ENCODE measurements around the gene BNIP1.

Gene BNIP1

DNA sequence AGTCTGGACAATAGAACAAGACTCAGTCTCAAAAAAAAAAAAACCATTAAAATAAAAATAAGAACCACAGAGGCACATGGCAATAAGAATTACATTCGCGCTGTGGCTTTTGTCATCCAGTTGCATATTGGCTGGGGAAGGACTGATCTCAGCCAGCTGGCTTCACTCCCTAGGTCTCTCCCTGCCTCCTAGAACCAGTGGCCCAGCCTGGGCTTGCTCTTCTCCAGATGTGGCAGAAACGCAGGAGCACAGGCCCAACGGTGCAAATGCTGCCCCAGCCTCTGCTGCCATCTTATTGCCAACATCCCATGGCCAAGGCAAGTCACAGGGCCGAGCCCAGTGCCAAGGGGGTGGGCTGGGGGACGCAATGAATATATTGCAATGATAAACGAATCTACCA is 53.7 kb downstream of the BNIP1 start:
- DNase-seq (ENCODE audit: insufficient read length, low spot score) (no peak), FAIRE-seq (no peak)
- TF ChIP-seq CTCF (IDR thresholded peaks at IDR 0.05; ENCODE audit: insufficient read depth, missing control alignments), result no peak

DNA sequence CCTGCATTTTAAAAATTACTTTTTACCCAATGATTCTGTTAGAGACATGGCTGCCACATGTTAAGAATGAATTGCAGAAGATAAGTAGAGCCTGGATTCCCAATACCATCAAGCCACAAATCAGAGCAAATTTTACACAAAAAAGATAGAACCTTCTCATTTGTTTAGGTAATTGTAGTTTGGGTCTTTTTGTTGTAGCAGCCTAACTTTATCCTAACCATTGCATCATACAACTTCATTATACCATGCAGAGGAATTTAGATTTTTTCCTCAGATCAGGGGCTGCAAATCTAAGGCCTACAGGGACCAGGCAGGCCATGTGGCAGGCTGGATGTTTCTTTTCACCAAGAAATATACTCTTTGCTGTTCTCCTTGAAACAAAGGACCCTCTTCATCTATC is 56.0 kb downstream of the BNIP1 start:
- FAIRE-seq, result no peak
- no peak for TF ChIP-seq CTCF (IDR thresholded peaks at IDR 0.05; ENCODE audit: insufficient read depth, missing control alignments)
- no peak for DNase-seq (ENCODE audit: insufficient read length, low spot score)

DNA sequence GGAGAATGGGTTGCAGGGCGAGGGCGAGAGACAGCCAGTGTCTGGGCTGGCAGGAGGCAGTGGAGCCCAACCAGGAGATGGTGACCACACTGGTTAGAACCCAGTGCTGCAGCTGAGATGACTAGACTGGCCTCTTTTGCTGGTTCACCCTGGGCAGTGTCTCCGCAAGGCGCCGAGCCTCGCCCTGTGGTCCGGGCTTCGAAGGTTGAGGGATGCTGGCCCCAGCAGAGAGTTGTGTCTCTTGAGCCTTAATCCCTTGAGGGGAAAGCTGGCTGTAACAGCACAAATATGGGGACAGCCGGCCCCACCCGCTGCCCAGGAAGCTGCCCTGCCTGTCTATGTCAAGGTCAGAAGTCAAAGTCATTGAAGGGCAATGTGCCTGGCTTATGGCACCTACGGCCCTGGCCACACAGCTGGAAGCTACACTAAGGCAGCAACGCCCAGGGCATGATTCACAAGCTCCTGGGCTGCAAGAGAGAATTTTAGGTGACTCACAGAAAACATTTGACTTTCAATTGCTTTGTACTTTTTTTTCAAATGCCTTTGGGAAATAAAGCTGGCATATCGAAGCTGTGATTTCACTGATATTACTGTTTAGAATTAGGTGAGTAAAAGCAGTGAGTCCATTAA is 57.4 kb downstream of the BNIP1 start:
- FAIRE-seq (no peak), DNase-seq (ENCODE audit: insufficient read length, low spot score) (no peak)
- no peak for TF ChIP-seq CTCF (IDR thresholded peaks at IDR 0.05; ENCODE audit: insufficient read depth, missing control alignments)

- FAIRE-seq (no peak), DNase-seq (ENCODE audit: insufficient read length, low spot score) (no peak)
- TF ChIP-seq CTCF (IDR thresholded peaks at IDR 0.05; ENCODE audit: insufficient read depth, missing control alignments), result no peak
Observed at GRCh38 chr5:173202266-173202875, 58.0 kb downstream of the BNIP1 start.

GRCh38 chr5:173204185-173204979 is 60.1 kb downstream of the BNIP1 start:
- FAIRE-seq, result no peak
- no peak for DNase-seq (ENCODE audit: insufficient read length, low spot score)
- peak; percentile 59 for TF ChIP-seq CTCF (IDR thresholded peaks at IDR 0.05; ENCODE audit: insufficient read depth, missing control alignments)

DNA sequence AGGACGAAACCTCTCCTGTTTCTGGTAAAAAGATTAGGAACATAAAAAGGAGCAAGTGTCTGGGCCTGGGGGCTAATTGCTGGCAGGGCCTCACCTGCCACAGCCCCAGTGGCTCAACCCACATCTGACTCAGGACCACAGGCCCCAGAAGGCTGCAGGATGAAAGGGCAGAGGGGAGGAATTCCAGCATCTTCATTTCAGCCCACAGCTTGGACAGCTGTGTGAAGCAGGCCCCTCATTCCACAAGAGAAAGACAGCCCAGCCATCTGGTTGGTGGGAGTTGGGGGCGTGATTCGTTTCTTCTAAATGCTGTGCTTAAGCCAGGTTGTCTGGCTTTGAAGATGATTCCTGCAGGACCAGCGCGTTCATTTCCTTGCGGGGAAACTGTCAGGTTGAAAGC is 61.6 kb downstream of the BNIP1 start:
- DNase-seq (ENCODE audit: insufficient read length, low spot score) (no peak), FAIRE-seq (no peak)
- no peak for TF ChIP-seq CTCF (IDR thresholded peaks at IDR 0.05; ENCODE audit: insufficient read depth, missing control alignments)

DNA sequence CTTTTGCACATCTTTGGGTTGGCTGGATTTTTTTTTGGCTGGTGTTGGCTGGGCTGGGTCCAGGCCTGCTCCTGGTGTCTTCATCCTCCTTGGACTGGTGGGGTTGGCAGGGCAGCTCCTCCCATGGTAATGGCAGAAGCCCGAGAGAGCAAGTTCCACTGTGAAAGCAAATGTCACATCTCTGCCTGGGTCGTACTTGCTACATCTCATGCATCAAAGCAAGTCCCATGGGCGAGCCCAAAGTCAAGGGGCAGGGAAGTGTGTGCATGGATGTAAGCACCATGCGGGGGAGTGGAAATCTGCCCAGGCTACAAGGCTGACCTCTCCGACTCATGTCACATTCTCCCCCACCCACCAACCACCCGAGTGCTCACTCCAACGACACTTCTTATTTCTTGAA is 64.0 kb downstream of the BNIP1 start:
- TF ChIP-seq CTCF (IDR thresholded peaks at IDR 0.05; ENCODE audit: insufficient read depth, missing control alignments), result no peak
- no peak for FAIRE-seq

More for the DNA sequence above, 64.0 kb downstream of the BNIP1 start:
- no peak for DNase-seq (ENCODE audit: insufficient read length, low spot score)

All from D721Med (cell line).